ENCODE measurements around the gene CACNB1. TPM values are rescaled to one million over a fixed set of nuclear protein-coding genes. Genes with fewer than 3 reads are reported as not detected.

The CACNB1 gene
- total RNA-seq, 3 donors from 2014 or later (not counting 1 experiment from before 2014, with no cell fraction given), result 23.7 to 28.5 (median 28.1) TPM

DNA sequence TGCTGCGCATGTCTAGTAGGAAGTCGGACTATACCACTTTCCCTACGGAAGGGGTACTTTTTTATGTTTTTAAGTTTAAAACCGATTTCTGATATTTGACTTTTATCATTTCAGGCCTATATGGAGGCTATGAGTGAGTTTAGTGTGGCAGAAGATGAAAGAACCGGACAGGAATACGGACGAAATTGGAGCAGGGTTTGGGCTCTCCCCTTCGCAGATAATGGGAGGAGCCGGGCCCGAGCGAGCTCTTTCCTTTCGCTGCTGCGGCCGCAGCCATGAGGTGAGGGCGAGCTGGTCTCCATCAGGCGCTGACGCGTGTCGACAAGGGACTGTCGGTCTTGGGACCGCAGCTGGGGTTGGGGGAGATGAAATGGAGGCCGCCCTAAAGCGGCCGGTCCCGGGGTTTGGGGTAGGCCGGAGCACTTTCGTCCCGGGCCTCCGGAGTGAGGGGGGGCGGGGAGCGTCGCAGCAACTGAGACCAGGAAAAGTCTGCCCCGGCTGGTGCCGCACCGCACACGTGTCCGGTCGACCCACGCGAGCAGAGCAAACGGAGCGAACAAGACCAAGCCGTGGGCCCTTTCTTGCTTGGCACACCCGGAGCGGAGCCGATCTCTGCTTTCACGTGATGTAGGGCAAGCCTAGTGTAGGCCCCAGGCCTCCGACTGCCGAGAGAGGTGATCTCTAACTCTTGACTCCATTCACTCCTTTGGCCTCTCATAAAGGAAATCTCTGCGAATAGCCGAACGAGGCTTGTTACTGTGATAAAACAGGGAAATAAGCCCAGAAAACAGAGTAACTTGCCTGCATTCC, 2.8 kb upstream of the CACNB1 start, which contains the start of gene RPL19:
TSS of gene RPL19 (plus strand) at position 214 of the 810 bp plus-strand sequence. CDS start at position 276, 62 bp downstream.
- Histone ChIP-seq H3K9me3 (ENCODE audit: control insufficient read depth, insufficient read depth, low read length) (no peaks in the 10 kb centered on the region), H3K4me1 (ENCODE audit: control insufficient read depth, insufficient read depth, low read length) (peaks cover 59% of the 10 kb centered on the region), H3K4me3 (ENCODE audit: low read length) (peak within 1 kb of the TSS; percentile 83), H3K27ac (ENCODE audit: low read length) (peak within 1 kb of the TSS; percentile 95), H3K36me3 (ENCODE audit: control insufficient read depth, insufficient read depth, low read length) (peaks cover 36% of the 10 kb centered on the region), H3K27me3 (ENCODE audit: control insufficient read depth, insufficient read depth, low read length) (no peaks in the 10 kb centered on the region)
- intact Hi-C loops (cut with micrococcal nuclease), result no loop called here
- ATAC-seq (peak; percentile 79 to 89 (median 86)), DNase-seq (peak in 1 of 2 donors; percentile 80)
- H3K4me3 Mint-ChIP-seq, result peak within 1 kb of the TSS; percentile 98
- peaks cover 37 to 61% of the 10 kb centered on the region in 2 donors for H3K4me1 Mint-ChIP-seq
- no peak for TF ChIP-seq CTCF (IDR thresholded peaks at IDR 0.05)
- peak within 1 kb of the TSS; percentile 98 to 100 for H3K27ac Mint-ChIP-seq
- H3K27me3 Mint-ChIP-seq (ENCODE audit: low read depth in 2 of 2), result no peaks in the 10 kb centered on the region
- WGBS (ENCODE audit: insufficient coverage), result under 1% methylated on average over 52 of the region's 52 CpGs
- no peaks in the 10 kb centered on the region for H3K9me3 Mint-ChIP-seq
- no peaks in the 10 kb centered on the region for H3K36me3 Mint-ChIP-seq

- Histone ChIP-seq H3K27ac (ENCODE audit: low read length) (peak overlapping the region; percentile 95), H3K4me1 (ENCODE audit: control insufficient read depth, insufficient read depth, low read length) (peaks cover 64% of the 10 kb centered on the region), H3K27me3 (ENCODE audit: control insufficient read depth, insufficient read depth, low read length) (no peaks in the 10 kb centered on the region), H3K36me3 (ENCODE audit: control insufficient read depth, insufficient read depth, low read length) (peaks cover 31% of the 10 kb centered on the region), H3K9me3 (ENCODE audit: control insufficient read depth, insufficient read depth, low read length) (no peaks in the 10 kb centered on the region), H3K4me3 (ENCODE audit: low read length) (peak overlapping the region; percentile 83)
- H3K9me3 Mint-ChIP-seq, result no peaks in the 10 kb centered on the region
- H3K4me3 Mint-ChIP-seq, result peak overlapping the region; percentile 98
- DNase-seq, result peak; percentile 78 to 96
- H3K36me3 Mint-ChIP-seq, result no peaks in the 10 kb centered on the region
- TF ChIP-seq CTCF (IDR thresholded peaks at IDR 0.05), result no peak
- peak overlapping the region; percentile 98 to 100 for H3K27ac Mint-ChIP-seq
- no peaks in the 10 kb centered on the region for H3K27me3 Mint-ChIP-seq (ENCODE audit: low read depth in 2 of 2)
- under 1% methylated on average over 10 of the region's 10 CpGs for WGBS (ENCODE audit: insufficient coverage)
- peaks cover 37 to 61% of the 10 kb centered on the region in 2 donors for H3K4me1 Mint-ChIP-seq
- ATAC-seq, result peak; percentile 69 to 85 (median 75)
- intact Hi-C loops (cut with micrococcal nuclease), result no loop called here
These were observed 2.3 kb upstream of the CACNB1 start for GRCh38 chr17:39199820-39200069.

GRCh38 chr17:39198186-39198566, 707 bp upstream of the CACNB1 start:
- Mint-ChIP-seq H3K4me1 (peaks cover 43 to 66% of the 10 kb centered on the region in 2 donors), H3K9me3 (no peaks in the 10 kb centered on the region), H3K36me3 (no peaks in the 10 kb centered on the region), H3K4me3 (peak overlapping the region; percentile 80), H3K27me3 (ENCODE audit: low read depth in 2 of 2) (no peaks in the 10 kb centered on the region), H3K27ac (peak overlapping the region; percentile 98 to 100)
- 100% methylated on average over 2 of the region's 4 CpGs for WGBS (ENCODE audit: insufficient coverage)
- no peak for DNase-seq
- no peaks in the 10 kb centered on the region for H3K27me3 ChIP-seq (ENCODE audit: control insufficient read depth, insufficient read depth, low read length)
- peaks cover 64% of the 10 kb centered on the region for H3K4me1 ChIP-seq (ENCODE audit: control insufficient read depth, insufficient read depth, low read length)
- H3K36me3 ChIP-seq (ENCODE audit: control insufficient read depth, insufficient read depth, low read length), result peaks cover 23% of the 10 kb centered on the region
- H3K9me3 ChIP-seq (ENCODE audit: control insufficient read depth, insufficient read depth, low read length), result no peaks in the 10 kb centered on the region
- TF ChIP-seq CTCF (IDR thresholded peaks at IDR 0.05), result no peak
- intact Hi-C loops (cut with micrococcal nuclease), result no loop called here
- ATAC-seq, result no peak
- H3K4me3 ChIP-seq (ENCODE audit: low read length), result no peak overlapping the region
- peak overlapping the region; percentile 25 for H3K27ac ChIP-seq (ENCODE audit: low read length)
